Neuronal stem cell (in vitro differentiated cells): ENCODE data around the gene RDH11.
"Not testable (repeated sequence)": the region's sequence is repeated elsewhere in the genome, so short reads cannot be mapped to it uniquely, and the experiment has no call there.

Source experiments
- DNase-seq: peaks from one replicate; pipeline ENCODE4 v3.0.0-alpha.2; 2013; ENCODE audit warnings: low spot score
- H2AFZ ChIP-seq: one replicate; pipeline ENCODE4 v1.6.1; 2013; ENCODE audit warnings: mild to moderate bottlenecking, low read length, inconsistent platforms
- H2AK5ac ChIP-seq: 2 replicates; pipeline ENCODE4 v1.6.1; 2013; ENCODE audit warnings: low read depth, mild to moderate bottlenecking, inconsistent platforms, low read length, moderate library complexity, mixed read lengths
- H2BK120ac ChIP-seq: 2 replicates; pipeline ENCODE4 v1.6.1; 2013; ENCODE audit warnings: low read depth, mild to moderate bottlenecking, inconsistent platforms, low read length, moderate library complexity, mixed read lengths
- H2BK12ac ChIP-seq: one replicate; pipeline ENCODE4 v1.6.1; 2013; ENCODE audit warnings: low read length, inconsistent platforms
- H2BK15ac ChIP-seq: 2 replicates; pipeline ENCODE4 v1.6.1; 2013; ENCODE audit warnings: mild to moderate bottlenecking, low read length, inconsistent platforms, mixed read lengths
- H2BK5ac ChIP-seq: one replicate; pipeline ENCODE4 v1.6.1; 2013; ENCODE audit warnings: inconsistent platforms, mild to moderate bottlenecking, low read length, moderate library complexity
- H3K14ac ChIP-seq: one replicate; pipeline ENCODE4 v1.6.1; 2013; ENCODE audit warnings: low read length, inconsistent platforms
- H3K18ac ChIP-seq: 2 replicates; pipeline ENCODE4 v1.6.1; 2013; ENCODE audit warnings: low read length, inconsistent platforms
- H3K23ac ChIP-seq: 2 replicates; pipeline ENCODE4 v1.6.1; 2013; ENCODE audit warnings: low read depth, mild to moderate bottlenecking, mixed read lengths, low read length, inconsistent platforms; ENCODE audit not compliant: poor library complexity
- H3K27ac ChIP-seq: replicated peaks from 3 replicates; pipeline ENCODE4 v1.5.1; 2013; ENCODE audit warnings: low read length, inconsistent platforms
- H3K27me3 ChIP-seq, 3 experiments: 2 replicates each; pipeline ENCODE4 v1.6.1; 2013; ENCODE audit warnings: low read length in 3 of 3, mild to moderate bottlenecking in 2 of 3, inconsistent platforms in 1 of 3, low read depth in 1 of 3, mixed read lengths in 1 of 3, moderate library complexity in 1 of 3; ENCODE audit not compliant: control insufficient read depth in 3 of 3, insufficient read depth in 3 of 3
- H3K36me3 ChIP-seq, 2 donors: replicated peaks in 1 of 2; 2 replicates each; pipeline ENCODE4 v1.6.1; 2013; ENCODE audit warnings: low read length in 2 of 2; ENCODE audit not compliant: control insufficient read depth in 2 of 2, insufficient read depth in 2 of 2
- H3K4ac ChIP-seq: 2 replicates; pipeline ENCODE4 v1.6.1; 2013; ENCODE audit warnings: inconsistent platforms, mild to moderate bottlenecking, low read length, moderate library complexity
- H3K4me1 ChIP-seq, 2 donors: 1 replicate in 1 of 2; 2 replicates in 1 of 2; pipeline ENCODE4 v1.6.1; 2013; ENCODE audit warnings: low read length in 2 of 2, low read depth in 1 of 2; ENCODE audit not compliant: control insufficient read depth in 2 of 2, insufficient read depth in 1 of 2
- H3K4me2 ChIP-seq: one replicate; pipeline ENCODE4 v1.6.1; 2013; ENCODE audit warnings: mild to moderate bottlenecking, low read length, inconsistent platforms; ENCODE audit not compliant: insufficient read depth, poor library complexity, severe bottlenecking
- H3K4me3 ChIP-seq, 2 donors: 2 replicates each; pipeline ENCODE4 v1.5.1; 2013; ENCODE audit warnings: low read length in 2 of 2, mild to moderate bottlenecking in 2 of 2, inconsistent platforms in 1 of 2, moderate library complexity in 1 of 2
- H3K79me1 ChIP-seq: one replicate; pipeline ENCODE4 v1.6.1; 2013; ENCODE audit warnings: low read depth, mild to moderate bottlenecking, inconsistent platforms, low read length, moderate library complexity
- H3K9ac ChIP-seq: one replicate; pipeline ENCODE4 v1.6.1; 2013; ENCODE audit warnings: mild to moderate bottlenecking, low read depth, low read length, inconsistent platforms; ENCODE audit not compliant: poor library complexity
- H3K9me3 ChIP-seq, 2 donors: replicated peaks in 1 of 2; 2 replicates each; pipeline versions ENCODE3 to v1.6.1; 2013; ENCODE audit warnings: low read length in 2 of 2, mild to moderate bottlenecking in 2 of 2, inconsistent platforms in 1 of 2, low read depth in 1 of 2, mixed read lengths in 1 of 2, moderate library complexity in 1 of 2; ENCODE audit not compliant: control insufficient read depth in 2 of 2, insufficient read depth in 1 of 2
- H4K8ac ChIP-seq: one replicate; pipeline ENCODE4 v1.6.1; 2013; ENCODE audit warnings: low read depth, mild to moderate bottlenecking, inconsistent platforms, low read length, moderate library complexity
- H4K91ac ChIP-seq: one replicate; pipeline ENCODE4 v1.6.1; 2013; ENCODE audit warnings: low read length, low read depth, mild to moderate bottlenecking, inconsistent platforms; ENCODE audit not compliant: poor library complexity
- WGBS, 2 donors: extraction: QIAGEN DNeasy Blood & Tissue Kit; methylation state at CpG; one replicate each; pipeline ENCODE4 v1.1.7; 2013; ENCODE audit warnings: missing lambda C conversion rate in 2 of 2, mixed read lengths in 1 of 2; ENCODE audit not compliant: insufficient read length in 2 of 2, insufficient replicate concordance in 1 of 2; ENCODE audit errors: extremely low coverage in 2 of 2; 5-methylcytosine and 5-hydroxymethylcytosine counted together

RDH11 gene

GRCh38 chr14:67717048-67717447, 21.5 kb upstream of the RDH11 start:
- Histone ChIP-seq H2AFZ (no peak overlapping the region), H2BK15ac (no peak overlapping the region), H4K8ac (no peak overlapping the region), H3K4me2 (no peak overlapping the region), H2BK120ac (no peak overlapping the region), H3K27ac (no peak overlapping the region), H3K18ac (no peak overlapping the region), H2AK5ac (no peak overlapping the region), H3K4me1 (no peaks in the 10 kb centered on the region), H3K23ac (no peak overlapping the region), H3K4ac (no peak overlapping the region), H3K79me1 (no peaks in the 10 kb centered on the region), H3K27me3 (peaks cover 0 to 8% (median 0%) of the 10 kb centered on the region in 3 experiments), H3K14ac (no peak overlapping the region), H3K36me3 (no peaks in the 10 kb centered on the region), H3K4me3 (no peak overlapping the region), H3K9me3 (no peaks in the 10 kb centered on the region), H3K9ac (no peak overlapping the region), H2BK5ac (no peak overlapping the region), H2BK12ac (no peak overlapping the region), H4K91ac (no peak overlapping the region)
- no peak for DNase-seq
- 100% methylated on average over 1 of the region's 1 CpG for WGBS, 2 donors

GRCh38 chr14:67710209-67710608, 14.6 kb upstream of the RDH11 start:
- H3K4me2 ChIP-seq = no peak overlapping the region
- no peak overlapping the region for H3K4ac ChIP-seq
- H2AK5ac ChIP-seq = no peak overlapping the region
- no peak for DNase-seq
- H4K8ac ChIP-seq = no peak overlapping the region
- no peak overlapping the region for H2BK15ac ChIP-seq
- no peak overlapping the region for H2BK12ac ChIP-seq
- H3K4me3 ChIP-seq = no peak overlapping the region
- H3K36me3 ChIP-seq = no peaks in the 10 kb centered on the region
- no peak overlapping the region for H4K91ac ChIP-seq
- no peak overlapping the region for H2AFZ ChIP-seq
- no peaks in the 10 kb centered on the region for H3K4me1 ChIP-seq
- no peak overlapping the region for H3K27ac ChIP-seq
- H3K18ac ChIP-seq = no peak overlapping the region
- H3K9ac ChIP-seq = no peak overlapping the region
- no peaks in the 10 kb centered on the region for H3K79me1 ChIP-seq
- no peak overlapping the region for H2BK120ac ChIP-seq
- H2BK5ac ChIP-seq = no peak overlapping the region
- WGBS, 2 donors = no CpG with 5 or more reads among the region's 2 CpGs
- no peak overlapping the region for H3K23ac ChIP-seq
- no peak overlapping the region for H3K14ac ChIP-seq
- H3K9me3 ChIP-seq = peaks cover 0 to 14% of the 10 kb centered on the region in 2 donors
- no peaks in the 10 kb centered on the region for H3K27me3 ChIP-seq

- H3K27me3 ChIP-seq, H3K4ac ChIP-seq, H3K79me1 ChIP-seq, H3K18ac ChIP-seq, H4K8ac ChIP-seq, DNase-seq, H2AFZ ChIP-seq, H2BK120ac ChIP-seq, H2BK5ac ChIP-seq, H3K4me3 ChIP-seq, H2BK12ac ChIP-seq, H3K4me1 ChIP-seq, H3K23ac ChIP-seq, H3K14ac ChIP-seq, H3K9ac ChIP-seq, H4K91ac ChIP-seq, H3K27ac ChIP-seq, H3K4me2 ChIP-seq, H3K36me3 ChIP-seq, H2AK5ac ChIP-seq, H2BK15ac ChIP-seq: not testable (repeated sequence)
- WGBS, 2 donors = no CpG with 5 or more reads among the region's 1 CpG
- H3K9me3 ChIP-seq = peaks cover 0 to 14% of the 10 kb centered on the region in 2 donors
Observed at GRCh38 chr14:67709796-67710195, 14.2 kb upstream of the RDH11 start.

- H3K18ac ChIP-seq, H2AFZ ChIP-seq, H3K79me1 ChIP-seq, H3K27ac ChIP-seq, H3K14ac ChIP-seq, H2AK5ac ChIP-seq, H3K27me3 ChIP-seq, H3K23ac ChIP-seq, H2BK5ac ChIP-seq, H3K4me3 ChIP-seq, H3K4ac ChIP-seq, H4K8ac ChIP-seq, H2BK15ac ChIP-seq, DNase-seq, H4K91ac ChIP-seq, H3K9ac ChIP-seq, H3K36me3 ChIP-seq, H2BK12ac ChIP-seq, H2BK120ac ChIP-seq, H3K4me2 ChIP-seq, H3K4me1 ChIP-seq: not testable (repeated sequence)
- peaks cover 0 to 14% of the 10 kb centered on the region in 2 donors for H3K9me3 ChIP-seq
Observed at GRCh38 chr14:67709346-67709745, 13.8 kb upstream of the RDH11 start.
